Middle frontal gyrus (tissue), 1 donor: ENCODE results near the gene THAP10.

Experiments
- DNase-seq: peaks from one replicate; pipeline ENCODE4 v3.0.0-alpha.2; 2015; ENCODE audit warnings: low spot score; ENCODE audit errors: extremely low spot score

THAP10 gene

DNA sequence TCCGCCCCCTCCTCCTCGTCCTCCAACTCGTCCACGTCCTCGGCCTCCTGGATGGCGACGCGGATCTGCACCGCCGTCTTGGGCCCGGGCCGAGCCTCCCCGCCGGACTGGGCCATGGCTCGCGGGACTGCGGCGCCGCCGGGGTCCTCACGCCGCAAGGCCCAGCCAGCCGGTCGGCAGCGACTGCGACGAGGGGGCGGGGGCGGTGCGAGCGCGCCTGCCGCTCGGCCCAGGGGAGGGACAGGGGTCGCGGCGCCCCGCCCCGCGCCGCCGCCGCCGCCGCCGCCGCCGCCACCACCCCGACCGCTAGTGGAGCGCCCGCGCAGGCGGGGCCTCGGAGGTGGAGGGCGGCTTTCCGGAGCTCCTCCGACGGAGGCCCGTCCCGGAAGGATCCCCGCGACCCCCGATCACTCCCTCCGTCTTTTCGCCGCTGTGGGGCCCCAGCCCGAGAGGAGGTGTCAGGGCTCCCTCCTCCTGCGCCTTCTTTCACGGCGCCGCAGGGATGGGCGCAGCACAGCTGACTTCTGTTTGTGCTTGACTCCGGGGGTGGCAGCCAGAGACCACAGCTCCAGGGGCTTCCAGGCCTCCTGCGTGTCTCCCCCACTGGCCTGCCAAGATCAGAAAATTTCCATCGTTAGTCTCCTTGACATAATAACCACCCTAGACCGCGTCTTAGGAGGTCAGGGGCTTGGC lies 38.1 kb downstream of the THAP10 start, which contains the start of gene LARP6:
Gene LARP6, minus strand, starts transcription at position 185 of the 693 bp plus-strand sequence. Its CDS starts 69 bp downstream, at position 116.
- DNase-seq, result no peak

DNA sequence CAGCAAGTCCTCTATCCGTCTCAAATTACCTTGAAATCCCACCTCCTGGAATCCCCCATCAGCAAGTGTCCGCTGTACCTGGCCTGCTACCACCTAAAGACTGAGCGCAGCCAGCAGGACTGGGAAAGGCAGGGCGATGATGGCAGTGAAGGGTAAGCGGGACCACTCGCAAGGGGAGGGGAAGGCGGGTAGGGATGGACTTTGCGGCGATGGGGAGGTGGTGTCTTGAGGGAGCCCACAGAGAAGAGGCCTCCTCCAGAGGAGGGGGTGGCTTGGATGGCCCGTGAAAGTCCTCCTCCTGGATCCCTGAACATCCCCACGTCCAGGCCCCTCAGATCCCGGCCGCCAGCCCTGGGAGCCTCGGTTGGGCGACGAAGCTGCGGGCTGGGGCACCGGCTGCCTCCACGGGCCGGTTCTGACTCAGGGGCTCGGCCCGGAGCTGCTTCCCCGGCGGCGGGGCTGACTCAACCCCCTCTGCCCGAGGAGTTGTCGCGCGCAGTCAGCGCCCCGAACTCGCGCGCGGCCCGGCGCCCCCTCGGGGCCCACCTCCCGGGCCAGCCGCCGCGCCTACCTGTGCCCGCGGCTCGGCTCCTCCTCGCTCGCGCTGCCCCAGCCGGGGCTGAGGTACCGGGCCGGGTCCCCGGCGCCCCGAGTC lies 38.8 kb downstream of the THAP10 start:
- DNase-seq, result no peak

DNA sequence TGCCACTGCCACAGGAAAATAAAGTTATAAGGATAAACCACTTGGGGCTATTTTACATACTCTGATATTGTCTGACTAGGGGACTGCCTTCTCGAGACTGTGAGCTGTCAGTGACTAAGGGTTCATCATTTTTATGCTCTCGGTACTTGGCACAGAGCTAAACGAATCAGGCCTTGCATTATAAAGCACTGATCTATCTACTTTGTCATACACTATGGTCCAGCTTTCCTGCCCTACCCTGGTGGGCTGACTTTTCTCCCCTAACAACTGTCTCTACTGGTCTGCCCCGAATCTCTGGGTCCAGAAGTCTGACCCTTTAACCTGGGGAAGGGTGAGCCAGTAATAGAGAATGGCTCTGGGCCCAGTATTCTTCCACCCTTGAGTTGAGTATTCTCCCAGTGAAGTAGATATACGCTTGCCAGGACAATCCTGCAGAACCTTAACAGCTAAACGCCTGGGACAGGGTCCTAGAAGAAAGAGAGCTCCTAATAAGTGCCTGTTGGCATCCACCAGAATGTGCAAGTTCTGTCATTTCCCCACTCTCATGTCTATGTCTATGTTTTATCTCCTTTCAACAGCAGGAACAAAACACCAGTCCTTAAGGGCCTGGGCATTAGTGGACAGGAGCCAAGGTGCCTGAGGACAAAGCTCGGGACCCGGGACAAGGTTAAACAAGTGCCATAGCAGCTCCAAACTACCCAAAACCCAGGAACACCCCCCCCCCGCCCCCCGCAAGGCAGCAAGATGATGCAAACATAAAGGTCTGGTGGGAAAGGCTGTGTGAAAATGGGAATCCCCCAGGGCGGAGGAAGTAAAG lies 39.5 kb downstream of the THAP10 start:
- DNase-seq, result no peak

DNA sequence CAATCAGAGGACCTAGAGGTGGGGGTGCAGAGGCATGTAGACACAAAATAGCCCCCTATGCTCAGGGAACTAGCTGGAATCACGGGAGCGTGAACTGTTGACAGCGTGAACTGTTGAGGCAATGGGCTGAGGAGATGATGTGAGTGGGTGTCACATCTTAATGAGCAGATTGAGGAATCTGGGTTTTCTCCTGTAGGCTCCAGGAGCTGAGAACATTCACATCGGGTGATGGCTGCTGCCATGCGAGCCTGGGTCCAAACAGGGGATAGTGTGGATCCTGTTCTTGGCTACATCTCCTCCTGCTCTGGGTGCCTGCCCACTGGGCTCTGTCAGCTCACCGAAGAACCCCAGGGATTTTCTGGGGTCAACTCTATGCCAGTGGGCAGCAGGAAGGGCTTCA lies 40.3 kb downstream of the THAP10 start:
- DNase-seq, result no peak

DNA sequence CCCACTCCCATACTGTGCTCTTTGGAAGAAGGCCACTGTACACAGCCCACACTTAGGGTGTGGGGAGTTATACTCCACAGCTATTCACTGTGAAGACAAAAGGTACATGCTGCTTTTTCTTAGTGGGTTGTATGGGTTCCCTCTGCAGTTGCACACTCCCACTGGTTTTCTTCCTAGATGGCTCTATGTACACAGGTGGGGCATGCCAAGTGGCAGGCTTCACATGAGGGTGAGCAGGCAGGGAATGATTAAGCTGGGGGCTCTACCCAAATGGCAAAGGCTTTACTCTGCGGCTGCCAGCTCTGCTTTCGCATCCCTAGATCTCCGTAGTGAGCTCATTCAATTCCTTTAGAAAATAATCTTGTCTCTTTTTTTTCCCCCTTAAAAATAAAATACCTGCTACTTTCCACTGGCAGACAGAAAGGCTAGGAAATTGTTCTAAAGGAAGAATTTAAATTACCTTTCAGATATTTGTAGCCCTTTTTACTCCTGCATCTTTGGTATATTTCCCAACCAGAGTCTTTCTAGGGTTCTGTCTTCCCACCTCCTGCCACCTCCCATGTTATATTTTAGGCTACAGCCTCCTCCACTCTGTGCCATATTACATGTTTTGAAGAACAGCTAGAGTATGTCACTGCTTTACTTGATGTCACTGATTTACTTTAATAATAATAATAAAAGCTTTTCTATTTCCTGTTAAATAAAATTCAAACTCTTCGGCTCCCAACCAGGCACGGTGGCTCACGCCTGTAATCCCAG lies 46.5 kb downstream of the THAP10 start:
- DNase-seq, result no peak

DNA sequence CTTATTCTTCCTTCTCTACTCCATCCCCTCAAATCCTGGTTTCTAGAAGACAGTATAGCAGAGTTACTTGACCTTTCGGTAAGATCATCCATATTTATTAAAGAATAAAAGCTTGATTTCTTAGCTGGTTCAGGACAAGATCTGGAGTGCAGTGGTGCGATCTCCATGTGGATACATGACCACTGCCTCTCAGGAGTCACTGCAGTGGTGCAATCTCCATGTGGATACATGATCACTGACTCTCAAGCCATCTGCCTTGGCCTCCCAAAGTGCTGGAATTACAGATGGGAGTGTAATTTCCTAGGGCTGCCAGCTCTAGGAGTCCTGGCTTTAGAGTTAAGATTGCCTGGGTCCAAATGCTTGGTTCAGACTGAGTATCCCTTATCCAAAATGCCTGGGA lies 54.8 kb downstream of the THAP10 start:
- DNase-seq, result no peak

DNA sequence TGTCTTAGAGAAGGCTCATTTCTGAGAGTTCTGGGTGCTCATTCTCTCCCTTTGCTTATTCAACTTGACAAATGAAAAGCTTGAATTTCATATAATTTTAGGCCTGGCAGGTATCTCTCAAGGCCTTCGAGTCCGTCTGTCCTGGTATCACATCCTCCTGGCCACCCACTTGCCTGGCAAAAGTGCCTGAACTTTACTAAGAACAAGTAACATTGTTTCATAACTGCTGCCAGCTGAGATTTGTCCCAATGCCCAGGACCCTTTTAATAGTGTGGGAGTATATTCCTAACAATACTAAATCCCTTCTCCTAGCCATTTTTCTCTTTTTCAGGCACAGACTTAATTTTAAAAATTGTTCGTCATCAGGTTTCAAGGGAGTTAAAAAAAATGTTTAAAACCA lies 56.4 kb downstream of the THAP10 start:
- DNase-seq, result no peak

DNA sequence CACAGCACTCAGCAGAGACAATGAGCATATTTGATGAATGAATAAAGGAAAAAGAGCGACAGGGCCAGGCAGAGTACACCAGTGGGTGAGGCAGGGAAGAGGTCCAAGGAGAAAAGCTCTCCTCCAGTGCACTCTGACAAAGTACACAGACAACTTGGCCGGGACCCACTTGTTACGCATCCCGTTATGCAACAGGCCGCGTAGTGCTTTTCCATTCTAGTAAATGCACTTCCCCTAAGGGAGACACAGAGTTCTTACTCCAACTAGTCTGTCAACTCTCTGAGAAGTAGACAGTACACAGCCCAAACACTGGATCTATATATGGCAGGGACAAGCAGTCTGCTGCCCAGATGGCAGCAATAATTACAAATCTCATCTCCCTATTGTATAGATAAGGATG lies 56.8 kb downstream of the THAP10 start:
- peak; percentile 45 for DNase-seq

DNA sequence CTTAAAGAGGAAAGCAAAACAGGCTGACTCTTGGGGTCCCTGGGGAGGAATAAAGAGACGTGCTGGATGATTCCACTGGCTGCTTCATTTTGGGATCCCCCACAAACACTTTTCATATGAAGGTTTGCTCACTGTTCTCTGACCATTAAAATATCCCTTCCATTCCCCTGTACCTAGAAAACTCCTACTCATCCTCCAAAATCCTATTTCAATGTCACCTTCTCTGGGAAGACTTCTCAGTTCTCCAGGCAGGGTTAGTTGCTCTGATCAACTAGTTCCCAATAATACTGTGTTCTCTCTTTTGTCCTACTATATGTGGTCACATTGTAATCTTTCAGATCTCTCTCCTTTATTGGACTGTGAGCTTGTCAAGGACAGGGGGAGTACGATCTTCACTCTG lies 57.2 kb downstream of the THAP10 start:
- DNase-seq, result no peak

DNA sequence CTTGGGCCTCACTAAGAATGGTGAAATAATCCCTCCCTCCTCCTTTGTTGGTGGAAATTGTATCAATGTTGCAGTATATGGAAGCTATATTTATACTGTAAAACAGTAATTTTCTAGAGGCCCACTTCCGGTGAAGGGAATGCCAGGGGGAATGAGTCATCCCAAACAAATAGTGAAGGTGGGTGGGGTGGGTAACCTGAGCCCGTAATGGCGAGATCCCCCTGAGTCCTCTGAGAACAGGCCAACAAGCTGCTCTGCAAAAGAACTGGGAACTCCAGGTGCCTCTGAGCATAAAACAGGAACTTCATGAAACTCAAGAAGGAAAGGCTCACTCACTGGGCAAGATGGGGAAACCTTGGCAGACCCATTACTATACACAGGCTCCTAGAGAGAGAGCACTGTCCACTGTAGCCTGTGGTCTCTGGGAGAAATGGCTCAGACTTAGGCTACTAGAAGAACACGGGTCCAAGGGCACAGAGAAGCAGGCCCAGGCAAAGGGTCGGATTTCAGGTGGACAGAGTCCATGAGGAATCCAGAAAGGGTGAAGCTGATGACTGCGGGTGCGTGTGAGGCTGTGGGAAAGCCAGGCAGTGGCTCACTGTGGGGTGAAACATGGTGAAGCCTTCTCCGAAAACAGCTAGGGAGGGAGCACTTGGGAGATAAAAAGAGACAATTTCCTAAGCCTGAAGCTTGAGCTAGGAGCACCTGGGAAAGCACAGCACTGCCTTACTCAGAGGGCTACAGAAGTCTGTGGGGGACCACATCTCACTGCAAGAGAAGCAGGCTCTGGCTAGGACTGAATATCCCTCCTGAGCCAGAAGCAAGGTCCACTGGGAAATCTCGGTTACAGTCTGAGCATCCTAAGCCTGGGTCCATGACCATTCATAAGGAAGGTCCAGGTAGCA lies 58.1 kb downstream of the THAP10 start:
- no peak for DNase-seq

DNA sequence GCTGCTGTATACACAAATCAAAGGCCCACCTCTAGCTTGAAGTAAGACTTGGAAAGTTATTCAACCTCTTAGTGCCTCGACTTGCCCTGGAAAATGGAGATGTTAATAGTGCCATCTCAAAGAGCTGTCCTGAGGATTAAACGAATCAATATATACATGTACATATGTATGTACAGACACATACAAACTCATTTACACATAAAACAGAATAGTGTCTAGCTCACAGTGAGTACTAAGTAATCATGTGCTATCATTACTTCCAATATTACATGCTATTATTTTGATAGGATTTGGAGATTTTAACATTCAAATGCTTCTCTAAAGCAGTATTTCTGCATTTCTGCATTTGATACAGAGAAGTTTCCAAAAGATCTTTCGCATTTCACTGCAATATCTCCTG lies 58.8 kb downstream of the THAP10 start:
- no peak for DNase-seq

DNA sequence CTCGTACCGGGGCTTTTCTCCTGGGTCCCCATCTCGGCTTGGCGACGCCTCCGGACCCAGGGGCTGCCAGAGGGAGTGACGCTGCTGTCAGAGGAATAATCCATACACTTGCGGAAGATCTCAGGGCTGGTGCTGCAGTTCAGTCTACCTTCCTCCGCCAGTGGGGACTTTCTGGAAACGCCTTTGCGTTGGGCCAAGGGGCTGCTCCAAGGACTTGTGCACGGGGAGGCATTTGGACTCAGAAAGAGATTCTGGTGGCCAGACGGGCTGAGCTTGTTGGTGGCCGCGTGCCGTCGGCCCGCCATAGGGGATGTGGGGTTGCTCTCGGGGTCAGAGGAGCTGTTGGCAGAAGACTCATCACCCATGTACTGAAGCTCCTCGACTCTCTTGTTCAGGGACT lies 60.1 kb downstream of the THAP10 start:
- no peak for DNase-seq
